Spleen (tissue), 13 donors: ENCODE results near the gene CHRM1. TPM values are rescaled to one million over a fixed set of nuclear protein-coding genes. Genes with fewer than 3 reads are reported as not detected.
A peak's percentile ranks its signal among the peaks of the same experiment; 100 is the strongest.

Experiments used
- DNase-seq: peaks from one replicate; pipeline ENCODE4 v3.0.0-alpha.2; 2020
- H3K27ac ChIP-seq, 8 donors: fragments of 200-600 bp; sonication (generic) in 7 of 8; 1 replicate in 4 of 8; 2 replicates in 4 of 8; pipeline versions ENCODE4 v1.5.0 to v1.8.0; 2016 to 2021; ENCODE audit warnings: inconsistent platforms in 4 of 8, mild to moderate bottlenecking in 4 of 8, moderate library complexity in 1 of 8
- H3K27me3 ChIP-seq, 7 donors: fragments of 200-600 bp; sonication (generic) in 6 of 7; replicated peaks in 1 of 7; 1 replicate in 4 of 7; 2 replicates in 3 of 7; pipeline versions ENCODE4 v1.5.0 to v1.8.0; 2016 to 2021; ENCODE audit warnings: inconsistent platforms in 3 of 7, mild to moderate bottlenecking in 1 of 7
- H3K36me3 ChIP-seq, 6 donors: fragments of 200-600 bp; sonication (generic) in 5 of 6; 1 replicate in 4 of 6; 2 replicates in 2 of 6; pipeline versions ENCODE4 v1.5.0 to v1.8.0; 2016 to 2021; ENCODE audit warnings: inconsistent platforms in 2 of 6
- H3K4me1 ChIP-seq, 6 donors: fragments of 200-600 bp; sonication (generic) in 5 of 6; 1 replicate in 3 of 6; 2 replicates in 3 of 6; pipeline versions ENCODE4 v1.5.0 to v1.8.0; 2016 to 2021; ENCODE audit warnings: inconsistent platforms in 3 of 6
- H3K4me3 ChIP-seq, 8 donors: fragments of 200-600 bp; sonication (generic) in 7 of 8; 1 replicate in 4 of 8; 2 replicates in 4 of 8; pipeline versions ENCODE4 v1.5.0 to v1.8.0; 2016 to 2021; ENCODE audit warnings: inconsistent platforms in 4 of 8, mild to moderate bottlenecking in 4 of 8, moderate library complexity in 2 of 8
- H3K9me3 ChIP-seq, 8 donors: fragments of 200-600 bp; sonication (generic) in 7 of 8; 1 replicate in 4 of 8; 2 replicates in 4 of 8; pipeline versions ENCODE4 v1.5.0 to v1.8.0; 2016 to 2021; ENCODE audit warnings: inconsistent platforms in 4 of 8
- POLR2A ChIP-seq, 3 donors: fragments of 450-650 bp; IDR thresholded peaks; one replicate each; pipeline ENCODE4 v1.5.1; 2017; ENCODE audit warnings: antibody characterized with exemption in 3 of 3, mild to moderate bottlenecking in 1 of 3
- POLR2AphosphoS5 ChIP-seq, 3 donors: sonication (generic); formaldehyde crosslinking; IDR thresholded peaks; one replicate each; pipeline ENCODE4 v1.5.1; 2017; ENCODE audit warnings: antibody characterized with exemption in 3 of 3
- WGBS, 5 donors: extraction: QIAGEN DNeasy Blood & Tissue Kit in 3 of 5; methylation state at CpG; one replicate each; pipeline versions ENCODE4 v1.1.5 to v1.1.7; 2013 to 2018; 5-methylcytosine and 5-hydroxymethylcytosine counted together
- intact Hi-C: fragments of 100-400 bp; cut with DNase I; formaldehyde crosslinking; loops from one replicate; pipeline ENCODE4 v1.15.0; 2023; ENCODE audit warnings: low total_unique reads
- long read RNA-seq, 2 donors: transcript quantifications; one replicate each; lab custom pipeline, GENCODE V29; 2026
- polyA plus RNA-seq, 3 donors: library from polyadenylated mRNA; stranded (reverse); fragments of 200-250 nt; gene quantifications; one replicate each; pipeline ENCODE4 v1.2.1, GENCODE V29; 2013
- total RNA-seq, 7 donors: library from RNA; depleted of rRNA in 3 of 7; stranded (reverse); fragments of >200 nt in 3 of 7; fragmentation: NEBNext Ultra II Directional in 4 of 7; extraction: Animal tissue kit (Norgen Biotek cat#: 25700) in 4 of 7; gene quantifications; one replicate each; pipeline versions ENCODE4 v1.1.0 to v1.2.1, GENCODE V29; 2016 to 2021
- TF ChIP-seq, protein P1 (sequence below), 11 experiments: fragments of 200-600 bp in 7 of 11; fragments of 450-650 bp in 4 of 11; sonication (generic) in 4 of 11; IDR thresholded peaks in 8 of 11; conservative IDR thresholded peaks in 3 of 11; 1 replicate in 7 of 11; 2 replicates in 4 of 11; pipeline versions ENCODE4 v1.4.0 to v1.8.0; 2016 to 2021; ENCODE audit warnings: antibody characterized with exemption in 11 of 11, inconsistent platforms in 4 of 11, mild to moderate bottlenecking in 1 of 11
- donor health status: healthy with polysubstance abuse.
- donor health status: DM: no; HTN: no; CAD: no; lungs with moderate emphysema.
- donor health status: DM: no; HTN: no; CAD: no.
- donor health status: Bipolar disorder and iron deficiency.
- donor health status: healthy.
- donor health status: DM: no; HTN: no; CAD: no.
- donor health status: DM: yes; HTN: yes; CAD: no.

Gene CHRM1, protein sequence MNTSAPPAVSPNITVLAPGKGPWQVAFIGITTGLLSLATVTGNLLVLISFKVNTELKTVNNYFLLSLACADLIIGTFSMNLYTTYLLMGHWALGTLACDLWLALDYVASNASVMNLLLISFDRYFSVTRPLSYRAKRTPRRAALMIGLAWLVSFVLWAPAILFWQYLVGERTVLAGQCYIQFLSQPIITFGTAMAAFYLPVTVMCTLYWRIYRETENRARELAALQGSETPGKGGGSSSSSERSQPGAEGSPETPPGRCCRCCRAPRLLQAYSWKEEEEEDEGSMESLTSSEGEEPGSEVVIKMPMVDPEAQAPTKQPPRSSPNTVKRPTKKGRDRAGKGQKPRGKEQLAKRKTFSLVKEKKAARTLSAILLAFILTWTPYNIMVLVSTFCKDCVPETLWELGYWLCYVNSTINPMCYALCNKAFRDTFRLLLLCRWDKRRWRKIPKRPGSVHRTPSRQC
- total RNA-seq (not detected), polyA plus RNA-seq (not detected)
- long read RNA-seq, donor 1, result 0 reads
- long read RNA-seq, donor 2, result 0 reads

DNA sequence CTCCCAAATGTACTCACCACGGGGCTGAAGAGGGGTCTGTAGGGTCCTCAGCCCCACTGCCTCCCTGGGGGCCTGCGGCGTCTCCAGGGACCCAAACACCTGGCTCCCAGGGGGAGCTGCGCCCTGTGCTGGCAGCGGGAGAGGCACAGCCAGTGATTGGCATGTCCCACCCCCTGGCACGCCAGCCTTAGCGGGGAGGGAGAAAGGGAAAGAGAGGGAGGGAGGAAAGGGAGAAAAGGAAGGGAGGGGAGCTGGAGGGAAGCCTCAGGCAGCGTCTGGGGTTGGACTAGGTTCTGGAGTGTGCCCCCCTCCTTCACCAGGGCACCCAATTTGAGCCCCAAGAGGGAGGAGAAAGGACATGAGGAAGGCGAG, at the start of gene CHRM1:
CHRM1 (minus strand) TSS at position 163 of the 372 bp plus-strand sequence. CDS start 10,263 bp downstream, outside the sequence.
- Histone ChIP-seq H3K4me3 (no peak within 1 kb of the TSS), H3K4me1 (peaks cover 11 to 36% (median 24%) of the 10 kb centered on the region in 6 donors), H3K9me3 (no peaks in the 10 kb centered on the region), H3K27me3 (peaks cover 4 to 67% (median 45%) of the 10 kb centered on the region in 7 donors), H3K27ac (no peak within 1 kb of the TSS), H3K36me3 (no peaks in the 10 kb centered on the region)
- intact Hi-C loops, result no loop called here
- TF ChIP-seq POLR2A (IDR thresholded peaks at IDR 0.05), result no peak
- TF ChIP-seq, protein P1, sequence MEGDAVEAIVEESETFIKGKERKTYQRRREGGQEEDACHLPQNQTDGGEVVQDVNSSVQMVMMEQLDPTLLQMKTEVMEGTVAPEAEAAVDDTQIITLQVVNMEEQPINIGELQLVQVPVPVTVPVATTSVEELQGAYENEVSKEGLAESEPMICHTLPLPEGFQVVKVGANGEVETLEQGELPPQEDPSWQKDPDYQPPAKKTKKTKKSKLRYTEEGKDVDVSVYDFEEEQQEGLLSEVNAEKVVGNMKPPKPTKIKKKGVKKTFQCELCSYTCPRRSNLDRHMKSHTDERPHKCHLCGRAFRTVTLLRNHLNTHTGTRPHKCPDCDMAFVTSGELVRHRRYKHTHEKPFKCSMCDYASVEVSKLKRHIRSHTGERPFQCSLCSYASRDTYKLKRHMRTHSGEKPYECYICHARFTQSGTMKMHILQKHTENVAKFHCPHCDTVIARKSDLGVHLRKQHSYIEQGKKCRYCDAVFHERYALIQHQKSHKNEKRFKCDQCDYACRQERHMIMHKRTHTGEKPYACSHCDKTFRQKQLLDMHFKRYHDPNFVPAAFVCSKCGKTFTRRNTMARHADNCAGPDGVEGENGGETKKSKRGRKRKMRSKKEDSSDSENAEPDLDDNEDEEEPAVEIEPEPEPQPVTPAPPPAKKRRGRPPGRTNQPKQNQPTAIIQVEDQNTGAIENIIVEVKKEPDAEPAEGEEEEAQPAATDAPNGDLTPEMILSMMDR (IDR thresholded peaks at IDR 0.05 in 8 of 11, conservative IDR thresholded peaks at IDR 0.05 in 3 of 11), result no peak
- TF ChIP-seq POLR2AphosphoS5 (IDR thresholded peaks at IDR 0.05), result no peak
- peak; percentile 44 for DNase-seq
- 35 to 42% (median 41%) methylated on average over 9 of the region's 9 CpGs for WGBS, 5 donors

DNA sequence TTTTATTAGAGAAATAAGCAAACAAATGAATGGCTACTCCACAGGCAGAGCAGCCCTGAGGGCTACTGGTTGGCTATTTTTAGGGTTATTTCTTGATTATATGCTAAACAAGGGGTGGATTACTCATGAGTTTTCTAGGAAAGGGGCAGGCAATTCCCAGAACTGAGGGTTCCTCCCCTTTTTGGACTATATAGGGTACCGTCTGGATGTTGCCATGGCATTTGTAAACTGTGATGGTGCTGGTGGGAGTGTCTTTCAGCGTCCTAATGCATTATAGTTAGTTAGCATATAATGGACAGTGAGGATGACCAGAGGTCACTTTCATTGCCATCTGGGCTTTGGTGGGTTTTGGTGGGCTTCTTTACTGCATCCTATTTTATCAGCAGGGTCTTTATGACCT, 44.4 kb upstream of the CHRM1 start:
- peaks cover 0 to 5% (median 0%) of the 10 kb centered on the region in 8 donors for H3K9me3 ChIP-seq
- no peak for DNase-seq
- H3K27me3 ChIP-seq, result peaks cover 0 to 21% (median 0%) of the 10 kb centered on the region in 7 donors
- WGBS, 5 donors, result 59 to 69% (median 67%) methylated on average over 2 of the region's 2 CpGs
- intact Hi-C loops, result no loop called here
- H3K27ac ChIP-seq, result no peak overlapping the region
- no peaks in the 10 kb centered on the region for H3K36me3 ChIP-seq
- H3K4me1 ChIP-seq, result no peaks in the 10 kb centered on the region
- no peak overlapping the region for H3K4me3 ChIP-seq
- TF ChIP-seq, protein P1 (IDR thresholded peaks at IDR 0.05 in 8 of 11, conservative IDR thresholded peaks at IDR 0.05 in 3 of 11), result no peak
- no peak for TF ChIP-seq POLR2AphosphoS5 (IDR thresholded peaks at IDR 0.05)
- TF ChIP-seq POLR2A (IDR thresholded peaks at IDR 0.05), result no peak

GRCh38 chr11:62962391-62962790, 41.2 kb upstream of the CHRM1 start:
- peaks cover 0 to 9% (median 0%) of the 10 kb centered on the region in 6 donors for H3K4me1 ChIP-seq
- H3K9me3 ChIP-seq, result peaks cover 0 to 5% (median 0%) of the 10 kb centered on the region in 8 donors
- peaks cover 0 to 15% (median 0%) of the 10 kb centered on the region in 7 donors for H3K27me3 ChIP-seq
- DNase-seq, result no peak
- H3K4me3 ChIP-seq, result no peak overlapping the region
- H3K27ac ChIP-seq, result no peak overlapping the region
- TF ChIP-seq, protein P1 (IDR thresholded peaks at IDR 0.05 in 8 of 11, conservative IDR thresholded peaks at IDR 0.05 in 3 of 11), result no peak
- TF ChIP-seq POLR2AphosphoS5 (IDR thresholded peaks at IDR 0.05) (no peak), POLR2A (IDR thresholded peaks at IDR 0.05) (no peak)
- WGBS, 5 donors, result 62 to 94% (median 90%) methylated on average over 2 to 3 of the region's 3 CpGs
- no peaks in the 10 kb centered on the region for H3K36me3 ChIP-seq
- intact Hi-C loops, result no loop called here

DNA sequence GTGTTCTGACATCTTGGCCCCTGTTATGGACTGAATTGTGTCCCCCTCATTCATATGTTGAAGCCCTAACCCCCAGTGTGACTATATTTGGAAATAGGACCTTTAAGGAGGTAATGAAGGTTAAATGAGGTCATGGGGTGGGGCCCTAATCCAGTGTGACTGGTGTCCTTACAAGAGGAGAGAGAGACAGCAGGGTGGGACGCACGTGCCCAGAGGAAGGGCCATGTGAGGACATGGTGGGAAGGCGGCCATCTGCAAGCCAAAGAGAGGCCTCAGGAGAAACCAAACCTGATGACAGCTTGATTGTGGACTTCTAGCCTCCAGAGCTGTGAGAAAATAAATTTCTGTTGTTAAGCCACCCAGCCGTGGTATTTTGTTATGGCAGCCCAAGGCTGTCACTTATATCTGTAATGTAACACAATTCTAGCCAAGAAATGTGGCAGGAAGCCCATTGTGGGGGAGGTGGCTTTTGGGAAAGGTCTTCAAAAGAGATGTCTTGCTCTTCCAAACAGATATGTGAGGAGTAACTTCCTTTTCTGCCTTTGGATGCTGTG, 39.9 kb upstream of the CHRM1 start:
- H3K36me3 ChIP-seq, result no peaks in the 10 kb centered on the region
- no peaks in the 10 kb centered on the region for H3K9me3 ChIP-seq
- no peak for DNase-seq
- peaks cover 0 to 18% (median 0%) of the 10 kb centered on the region in 7 donors for H3K27me3 ChIP-seq
- H3K4me1 ChIP-seq, result peaks cover 0 to 9% (median 0%) of the 10 kb centered on the region in 6 donors
- intact Hi-C loops, result no loop called here
- TF ChIP-seq POLR2A (IDR thresholded peaks at IDR 0.05), result no peak
- TF ChIP-seq POLR2AphosphoS5 (IDR thresholded peaks at IDR 0.05), result no peak
- TF ChIP-seq, protein P1 (IDR thresholded peaks at IDR 0.05 in 8 of 11, conservative IDR thresholded peaks at IDR 0.05 in 3 of 11), result no peak
- H3K27ac ChIP-seq, result no peak overlapping the region
- no peak overlapping the region for H3K4me3 ChIP-seq
- WGBS, 5 donors, result 80 to 88% (median 83%) methylated on average over 4 of the region's 4 CpGs
